ENCODE data around the gene VPS11.

GRCh38 chr11:119092880-119093842 is 25.5 kb downstream of the VPS11 start:
- no peak for TF ChIP-seq CTCF (IDR thresholded peaks at IDR 0.05)
- no peak for TF ChIP-seq POLR2A (IDR thresholded peaks at IDR 0.05; ENCODE audit: low read depth)
- TF ChIP-seq POLR2AphosphoS5 (IDR thresholded peaks at IDR 0.05): no peak
- no peak for TF ChIP-seq EP300 (IDR thresholded peaks at IDR 0.05)
